Right ventricle myocardium inferior (tissue), 1 donor: Measurements from ENCODE around the gene DGKI. TPM values are rescaled to one million over a fixed set of nuclear protein-coding genes. Genes with fewer than 3 reads are reported as not detected.
"Not testable (repeated sequence)": the region's sequence is repeated elsewhere in the genome, so short reads cannot be mapped to it uniquely, and the experiment has no call there.

Experiments
- ATAC-seq: fragments of 200-7000 bp; cut with Tn5 transposase; one replicate; pipeline ENCODE4 v1.9.1; 2020; ENCODE audit warnings: mild to moderate bottlenecking, moderate library complexity
- DNase-seq: peaks from one replicate; pipeline ENCODE4 v3.0.0; 2021; ENCODE audit errors: missing footprints
- intact Hi-C: fragments of 100-400 bp; cut with DNase I; formaldehyde crosslinking; loops from one replicate; pipeline ENCODE4 v1.11.0; 2022
- total RNA-seq: library from RNA; stranded (reverse); fragmentation: NEBNext Ultra II Directional; extraction: Animal tissue kit (Norgen Biotek cat#: 25700); gene quantifications from one replicate; pipeline ENCODE4 v1.2.1, GENCODE V29; 2021
- donor health status: DM: no; HTN: yes; CAD: no; lungs with severe emphysema.

Gene DGKI
- total RNA-seq, 1 donor from 2014 or later: 1.4 TPM

DNA sequence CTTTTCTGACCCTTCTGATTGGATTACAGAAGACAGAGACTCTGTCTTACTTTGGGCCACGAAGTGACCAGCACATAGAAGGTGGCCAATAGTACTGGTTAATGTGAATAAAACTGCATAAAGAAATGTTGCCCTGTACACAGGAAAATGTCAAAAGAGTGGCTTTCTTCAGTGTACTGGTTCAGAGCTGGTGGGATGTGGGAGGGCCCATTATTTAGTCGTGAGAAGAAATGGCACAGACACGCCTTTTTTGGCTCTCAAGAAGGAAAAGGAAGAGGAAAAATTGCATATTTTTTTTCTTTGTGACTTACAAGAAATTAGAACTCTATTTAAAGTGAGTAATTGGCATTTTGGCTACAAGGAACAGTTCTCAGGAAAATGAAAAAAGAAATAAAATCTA, 129.7 kb downstream of the DGKI start:
- ATAC-seq (no peak), DNase-seq (no peak)
- intact Hi-C loops: no loop called here

DNA sequence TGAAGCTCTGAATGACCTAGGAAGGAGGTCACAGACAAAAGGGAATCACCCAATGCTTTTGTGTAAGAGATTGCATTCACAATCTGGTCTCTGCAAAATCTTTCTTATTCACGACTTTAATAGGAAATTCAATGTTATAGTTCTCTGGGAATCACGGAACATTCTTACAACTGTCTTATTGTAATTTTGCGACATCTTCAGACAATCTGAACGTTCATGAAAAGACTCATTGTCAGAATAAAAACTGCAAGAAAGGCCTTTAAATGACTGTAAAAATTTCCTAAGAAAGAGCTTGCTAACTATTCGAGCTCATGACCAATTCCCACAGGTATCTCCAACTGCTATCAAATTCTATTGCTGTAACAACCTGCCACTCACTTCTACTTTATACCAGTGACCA, 130.7 kb downstream of the DGKI start:
- no peak for DNase-seq
- intact Hi-C loops: no loop called here
- ATAC-seq: no peak

DNA sequence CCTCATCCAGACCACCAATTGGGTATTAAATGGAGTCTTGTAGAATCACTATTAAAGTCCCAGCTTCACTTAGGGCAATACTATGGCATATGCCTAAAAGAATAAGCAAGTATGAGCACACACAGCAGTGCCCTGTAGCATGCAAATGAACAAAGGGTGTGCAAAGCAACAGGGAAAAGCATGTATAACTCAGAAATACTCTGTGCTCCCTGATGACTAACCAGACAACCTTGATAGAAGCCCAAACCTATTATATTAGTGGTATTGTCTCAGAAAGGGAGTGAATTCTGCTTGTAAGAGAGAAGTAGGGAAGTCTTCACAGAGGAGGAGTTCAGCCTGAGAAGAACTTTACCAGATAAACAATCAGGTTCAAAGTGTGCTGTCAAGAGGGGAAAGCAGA, 131.2 kb downstream of the DGKI start:
- DNase-seq: no peak
- intact Hi-C loops: no loop called here
- no peak for ATAC-seq

DNA sequence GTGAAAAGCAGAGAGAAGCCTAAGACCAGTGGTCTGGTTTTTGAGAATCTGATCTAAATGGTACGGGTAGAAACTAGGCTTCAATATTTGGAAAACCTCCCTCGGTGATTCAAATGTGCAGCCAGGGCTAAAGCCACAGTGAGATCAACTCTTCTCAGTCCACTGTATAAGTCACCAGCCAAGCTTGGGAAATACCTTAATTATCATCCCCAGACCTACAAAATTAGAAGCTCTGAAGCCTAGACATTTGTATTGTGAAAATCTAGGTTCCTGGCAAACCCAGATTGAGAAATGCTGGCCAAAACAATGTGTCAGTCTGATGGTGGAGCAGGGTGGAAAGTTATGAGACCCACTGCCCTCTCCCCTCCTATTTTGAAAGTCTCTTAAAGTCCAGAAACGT, 131.7 kb downstream of the DGKI start:
- DNase-seq (no peak), ATAC-seq (no peak)
- intact Hi-C loops: no loop called here

DNA sequence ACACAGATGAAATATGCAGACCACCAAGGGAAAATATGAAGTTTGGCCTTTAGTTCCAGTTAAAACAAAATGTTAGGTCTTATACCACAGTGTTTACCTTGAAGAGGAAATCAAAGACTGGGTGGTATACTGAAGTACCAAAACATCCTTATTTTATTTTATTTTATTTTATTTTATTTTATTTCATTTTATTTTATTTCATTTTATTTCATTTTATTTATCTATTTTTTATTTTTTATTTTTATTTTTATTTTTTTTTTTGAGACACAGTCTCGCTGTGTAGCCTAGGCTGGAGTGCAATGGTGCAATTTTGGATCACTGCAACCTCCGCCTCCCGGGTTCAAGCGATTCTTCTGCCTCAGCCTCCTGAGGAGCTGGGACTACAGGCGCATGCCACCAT, 140.4 kb downstream of the DGKI start:
- DNase-seq, ATAC-seq, intact Hi-C loops: not testable (repeated sequence)

DNA sequence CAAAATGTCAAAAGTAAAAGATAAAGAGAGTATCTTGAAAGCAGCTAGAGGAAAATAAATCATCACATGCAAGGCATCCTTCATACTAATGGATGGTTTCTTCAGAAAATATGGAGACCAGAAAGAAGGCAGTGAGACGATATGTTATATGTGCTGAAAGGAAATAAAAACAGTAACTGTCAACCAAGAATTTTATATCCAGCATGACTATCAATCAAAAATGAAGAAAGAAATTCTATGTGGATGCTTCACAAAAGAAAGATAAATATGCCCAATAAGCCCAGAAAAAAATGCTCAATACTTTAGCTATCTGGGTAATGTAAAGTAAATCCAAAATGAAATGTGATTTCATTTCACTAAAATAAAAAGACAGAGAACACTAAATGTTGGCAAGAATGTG, 142.1 kb downstream of the DGKI start:
- DNase-seq (no peak), ATAC-seq (no peak)
- intact Hi-C loops: no loop called here

DNA sequence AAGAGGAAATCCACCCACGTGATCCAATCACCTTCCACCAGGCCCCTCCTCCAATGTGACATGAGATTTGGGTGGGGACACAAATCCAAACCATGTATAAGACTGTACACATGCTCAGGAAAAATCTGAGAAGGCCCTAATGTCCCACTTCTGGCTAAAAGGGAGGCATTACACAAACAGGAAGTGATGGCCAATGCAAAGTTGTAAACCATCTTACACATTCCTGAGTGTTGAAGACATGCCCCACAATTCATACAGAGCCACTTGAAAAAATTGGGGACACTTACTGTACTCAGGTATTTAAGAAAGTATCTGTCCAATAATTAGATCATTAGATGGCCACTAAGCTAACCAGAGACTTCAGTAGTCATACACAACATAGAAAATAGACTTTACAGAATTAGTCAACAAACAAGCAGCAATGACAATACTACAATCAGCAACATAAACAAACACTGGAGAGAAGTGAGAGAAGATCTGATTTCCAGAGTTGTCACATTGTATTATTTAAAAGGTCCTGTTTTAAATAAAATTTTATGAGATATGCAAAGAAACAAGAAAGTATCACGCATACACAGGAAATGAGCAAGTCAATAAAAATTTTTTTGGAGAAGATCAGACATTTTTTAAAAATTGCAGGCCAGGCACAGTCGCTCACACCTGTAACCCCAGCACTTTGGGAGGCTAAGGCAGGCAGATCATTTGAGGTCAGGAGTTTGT, 143.3 kb downstream of the DGKI start:
- intact Hi-C loops: no loop called here
- no peak for DNase-seq

DNA sequence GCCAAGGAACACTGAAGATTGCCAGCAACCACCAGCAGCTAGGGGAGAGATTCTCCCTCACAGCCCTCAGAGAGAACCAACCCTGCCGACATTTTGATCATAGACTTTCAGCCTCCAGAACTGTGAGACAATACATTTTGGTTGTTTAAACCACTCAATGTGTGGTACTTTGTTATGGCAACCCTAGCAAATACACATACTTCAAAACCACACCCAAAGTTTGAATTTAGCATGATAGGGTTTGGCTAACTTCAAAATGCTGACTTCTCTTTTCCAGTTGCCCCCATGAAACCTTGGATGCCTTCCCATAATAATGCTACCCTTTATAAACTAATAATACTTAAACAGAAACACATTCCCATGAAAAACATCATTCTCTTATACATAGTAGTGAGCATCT, 149.8 kb downstream of the DGKI start:
- DNase-seq: no peak
- ATAC-seq: no peak
- intact Hi-C loops: no loop called here

More for the DNA sequence above, 143.3 kb downstream of the DGKI start:
- no peak for ATAC-seq

DNA sequence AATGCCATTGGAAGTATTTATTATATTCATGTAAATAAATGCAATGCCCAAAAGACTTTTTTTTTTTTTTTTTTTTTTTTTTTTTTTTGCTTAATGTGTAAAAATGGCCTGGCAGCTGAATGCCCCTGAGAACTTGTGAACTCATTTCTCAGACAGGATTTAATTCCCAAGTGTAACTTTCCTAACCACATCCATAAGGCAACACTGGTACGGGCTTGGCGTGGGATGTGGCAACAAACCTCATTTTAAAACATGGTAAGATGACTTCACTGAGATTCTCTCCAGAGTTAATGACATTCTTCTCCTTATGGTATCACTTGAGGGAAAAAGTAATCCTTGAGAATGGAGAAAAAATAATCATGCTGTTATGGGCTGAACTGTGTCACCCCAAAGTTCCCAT, 150.4 kb downstream of the DGKI start:
- ATAC-seq (no peak), DNase-seq (no peak)
- intact Hi-C loops: no loop called here

DNA sequence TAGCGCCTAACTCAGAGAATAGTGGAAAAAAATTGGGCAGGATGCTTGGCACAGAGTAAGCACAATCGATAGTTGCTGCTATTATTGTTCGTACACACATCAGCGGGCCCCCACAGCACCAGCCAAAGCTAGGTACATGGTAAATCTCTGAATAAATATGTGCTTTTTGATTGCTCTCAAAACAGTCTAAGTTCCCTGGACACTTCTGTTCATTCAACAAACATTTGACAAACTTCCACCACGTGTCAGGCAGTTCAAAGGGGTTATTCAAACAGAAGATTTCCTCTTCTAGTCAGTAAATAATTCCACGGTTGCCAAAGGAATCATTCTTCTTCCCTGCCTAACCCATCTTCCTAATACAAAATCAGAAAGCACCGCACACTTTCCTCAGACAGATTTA, 150.8 kb downstream of the DGKI start:
- ATAC-seq (no peak), DNase-seq (no peak)
- intact Hi-C loops: no loop called here

DNA sequence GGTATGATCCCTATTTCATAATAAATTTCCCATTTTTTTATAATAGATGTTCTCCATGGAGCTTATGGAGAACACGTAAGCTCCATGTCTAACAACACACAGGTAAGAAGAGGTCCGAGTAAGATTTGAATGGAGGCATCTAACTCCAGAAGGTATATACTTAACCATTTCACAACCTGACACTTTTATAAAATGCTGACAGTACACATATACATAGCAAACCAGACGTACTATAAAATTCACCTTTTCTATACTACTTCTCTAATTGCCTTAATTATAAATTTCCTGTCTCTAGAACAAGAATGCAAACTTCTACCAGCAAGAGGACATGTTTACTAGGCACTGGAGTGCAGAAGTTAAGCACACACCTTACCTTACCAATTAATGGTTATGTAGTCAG, 151.3 kb downstream of the DGKI start:
- intact Hi-C loops: no loop called here
- ATAC-seq: no peak

DNA sequence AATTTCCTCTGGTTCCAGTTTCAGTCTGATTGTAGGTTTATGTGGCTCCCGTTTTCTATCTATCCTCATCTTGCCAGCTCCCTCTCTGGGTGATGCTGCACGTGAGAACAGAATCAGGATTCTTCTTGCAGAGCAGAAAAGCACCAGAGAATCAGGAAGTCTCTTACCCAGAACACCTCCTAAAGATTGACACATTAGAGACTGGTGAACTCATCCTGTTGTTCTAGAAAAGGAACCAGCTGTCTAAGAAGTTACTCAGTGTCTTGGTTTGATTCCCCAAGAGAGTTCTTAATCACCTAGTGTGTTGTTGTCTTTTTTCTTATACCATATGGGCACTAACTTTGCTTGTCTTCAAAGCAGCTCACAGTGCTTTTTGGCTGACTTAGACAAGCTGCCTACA, 152.4 kb downstream of the DGKI start:
- no peak for DNase-seq
- ATAC-seq: no peak
- intact Hi-C loops: no loop called here

More for the DNA sequence above, 151.3 kb downstream of the DGKI start:
- no peak for DNase-seq

DNA sequence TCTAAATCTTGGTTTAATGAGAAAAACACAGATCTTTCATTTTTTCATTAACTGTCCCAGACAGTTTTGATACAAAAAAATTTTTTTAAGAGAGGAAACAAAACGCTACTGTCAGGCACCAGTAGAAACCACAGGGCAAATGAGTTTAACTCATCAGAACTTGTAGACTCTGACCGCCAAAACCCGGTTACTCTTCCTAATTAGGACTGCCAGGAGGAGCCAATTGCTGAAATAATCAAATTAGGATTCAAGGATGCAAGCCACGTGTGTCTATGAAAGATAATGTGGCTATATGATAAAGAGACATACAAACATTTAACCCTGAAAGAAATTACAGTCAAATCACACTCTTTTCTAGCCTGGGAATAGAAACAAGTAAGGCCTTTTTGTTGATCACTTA, 154.4 kb downstream of the DGKI start:
- ATAC-seq (no peak), DNase-seq (no peak)
- intact Hi-C loops: no loop called here

DNA sequence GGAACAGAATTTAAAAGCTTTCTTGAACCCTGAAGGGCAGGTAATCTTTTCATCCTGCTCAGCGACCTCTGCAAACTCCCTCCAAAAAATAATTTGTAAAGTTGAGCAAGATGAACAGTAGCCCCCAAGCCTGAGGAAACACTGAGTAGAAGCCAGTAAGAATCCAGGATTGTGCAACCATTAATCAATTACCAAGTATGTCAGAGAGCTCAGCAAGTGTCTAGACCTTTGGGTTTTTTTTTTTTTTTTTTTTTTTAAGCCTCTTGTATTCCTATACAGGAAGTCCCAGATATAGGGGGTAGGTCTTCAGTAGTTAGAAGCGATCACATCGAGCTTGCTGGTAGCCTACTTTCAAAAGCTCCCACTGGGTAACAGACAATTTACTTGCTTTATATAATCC, 155.2 kb downstream of the DGKI start:
- ATAC-seq (no peak), DNase-seq (no peak)
- intact Hi-C loops: no loop called here

DNA sequence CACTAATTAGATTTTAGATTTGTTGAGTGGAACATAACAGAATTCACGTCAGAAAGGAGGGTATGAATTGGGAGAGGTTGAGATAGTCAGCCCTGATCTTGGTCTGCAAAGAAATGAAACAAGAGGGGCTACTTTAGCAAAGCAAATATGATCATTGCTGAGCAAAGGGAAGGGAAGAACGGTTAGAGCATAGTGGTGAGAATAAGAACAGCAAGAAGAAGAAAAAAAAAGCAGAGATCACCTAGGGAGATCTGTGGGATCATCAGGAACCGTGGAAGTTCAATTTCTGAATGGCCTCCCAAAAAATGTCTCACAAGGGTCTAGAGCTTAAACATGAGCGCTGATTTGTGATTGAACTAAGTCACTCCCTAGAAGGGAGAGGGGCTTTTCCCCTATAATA, 156.1 kb downstream of the DGKI start:
- DNase-seq (no peak), ATAC-seq (no peak)
- intact Hi-C loops: no loop called here

DNA sequence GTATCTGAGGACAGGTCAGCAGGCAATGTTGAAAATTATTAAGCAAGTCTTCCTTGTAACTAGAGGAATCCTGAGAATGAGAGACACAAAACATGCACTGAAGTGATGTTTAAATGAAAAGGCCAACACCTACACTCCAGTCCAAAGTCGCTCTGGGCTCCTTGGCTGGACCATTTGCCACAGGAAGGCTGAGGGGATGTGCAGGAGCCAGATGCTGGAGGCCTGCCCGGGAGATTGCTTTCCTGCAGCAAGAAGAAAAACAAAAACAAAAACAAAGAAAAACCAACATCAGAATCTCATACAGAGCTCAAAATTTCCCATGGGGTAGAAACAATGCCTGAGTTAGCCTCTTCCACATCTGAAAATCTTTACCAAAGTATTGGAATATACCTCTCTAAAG, 157.0 kb downstream of the DGKI start:
- no peak for ATAC-seq
- intact Hi-C loops: no loop called here
- no peak for DNase-seq

DNA sequence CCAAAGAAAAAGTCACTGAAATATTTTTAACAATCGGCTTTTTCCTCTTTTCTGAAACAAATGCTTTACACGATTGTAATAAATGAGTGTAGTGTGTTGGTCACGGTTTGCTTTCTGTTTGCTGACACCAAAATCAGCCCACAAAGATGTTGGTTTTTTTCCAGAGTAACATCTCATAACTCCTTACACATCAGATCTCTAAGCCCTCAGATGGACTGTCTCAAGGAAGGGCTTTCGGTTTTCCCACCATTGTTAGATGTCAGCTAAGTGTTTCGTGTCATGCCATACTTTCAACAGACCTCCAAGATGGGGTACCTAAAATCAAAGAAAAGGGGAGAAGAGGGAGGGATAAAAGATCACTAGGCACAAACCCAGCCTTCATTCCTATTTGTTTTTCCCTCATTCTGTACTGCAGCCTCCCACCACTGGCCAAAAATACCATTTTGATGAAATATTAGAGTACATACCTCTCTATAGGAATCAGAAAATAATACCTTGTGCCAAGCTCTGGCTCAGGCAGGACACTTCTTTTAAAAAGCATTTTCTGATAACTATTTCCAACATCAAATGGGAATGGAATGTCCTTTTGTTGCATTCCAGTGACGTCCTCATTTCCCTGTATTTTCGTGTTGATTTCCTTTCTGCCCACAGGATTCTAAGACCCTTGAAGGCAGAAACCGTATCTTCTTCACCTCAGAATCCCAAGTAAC, 159.1 kb downstream of the DGKI start:
- DNase-seq (no peak), ATAC-seq (no peak)
- intact Hi-C loops: no loop called here

DNA sequence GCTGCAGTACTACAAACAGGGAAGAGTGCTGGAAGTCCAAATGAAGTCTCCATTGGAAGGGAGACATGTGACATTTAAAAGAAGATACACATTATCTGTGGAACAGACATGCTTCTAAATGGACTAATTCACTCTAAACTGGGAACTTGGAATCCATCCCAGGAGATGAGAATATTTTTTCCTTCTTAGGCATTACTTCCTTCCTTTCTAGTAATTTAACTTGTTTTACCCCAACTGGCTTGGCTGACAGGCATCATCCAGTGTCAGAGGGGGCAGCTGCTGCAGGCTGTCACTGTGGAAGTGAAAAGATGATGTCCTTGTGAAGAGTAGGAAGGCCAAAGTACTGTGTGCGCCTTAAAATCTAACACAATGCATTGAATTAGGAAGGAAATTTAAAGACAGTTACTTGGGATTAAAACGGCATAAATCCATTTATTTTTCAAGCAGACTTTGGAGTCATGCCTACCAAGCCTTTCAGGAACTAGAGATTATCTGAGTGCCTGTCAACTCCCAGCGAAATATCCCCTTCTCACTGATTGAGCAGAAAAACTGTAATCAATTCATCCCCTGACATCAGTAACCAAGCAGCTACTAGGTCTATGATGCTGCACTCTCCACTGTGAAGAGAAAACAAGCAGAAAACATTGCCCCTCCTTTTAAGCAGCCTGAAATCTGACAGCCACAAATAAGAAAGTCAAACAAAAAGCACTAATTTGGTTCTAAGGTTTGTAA, 161.2 kb downstream of the DGKI start:
- ATAC-seq (no peak), DNase-seq (no peak)
- intact Hi-C loops: no loop called here

DNA sequence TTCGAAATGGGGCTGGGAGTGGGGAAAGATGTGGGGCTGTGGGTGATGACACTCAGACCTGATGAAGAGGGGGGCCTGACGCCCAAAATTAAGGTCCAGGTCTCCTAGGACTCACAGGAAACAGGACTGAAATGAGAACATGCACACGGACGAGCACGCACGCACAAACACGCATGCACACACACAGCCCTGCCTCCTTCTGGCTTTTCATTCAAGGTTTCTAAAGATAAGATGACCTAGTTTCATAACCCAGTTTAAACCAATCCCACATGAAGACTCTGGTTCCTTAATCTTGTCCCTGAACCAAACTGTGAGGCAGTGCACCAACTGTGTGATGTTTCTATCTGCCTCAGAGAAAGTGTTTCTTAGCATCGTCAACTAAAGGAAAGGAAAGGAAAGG, 162.0 kb downstream of the DGKI start:
- intact Hi-C loops: no loop called here
- peak; percentile 87 for ATAC-seq

DNA sequence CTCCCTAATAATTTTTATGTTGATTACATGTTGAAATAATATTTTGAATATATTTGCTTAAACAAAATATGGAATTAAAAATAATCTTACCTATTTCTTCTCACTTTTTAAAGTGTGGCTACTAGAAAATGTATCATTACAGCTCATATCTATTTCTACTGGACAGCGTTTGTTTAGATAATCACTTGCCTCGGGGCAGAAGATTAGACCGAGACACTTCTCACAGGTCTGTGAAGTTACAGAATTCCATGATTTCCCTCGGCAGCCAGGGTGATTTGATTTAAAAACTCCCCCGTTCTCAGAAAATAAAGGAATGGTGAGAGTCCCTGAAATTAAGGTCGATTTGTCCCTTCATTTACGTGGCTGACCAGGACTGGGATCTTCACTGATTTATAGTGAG, 162.5 kb downstream of the DGKI start:
- ATAC-seq: no peak
- intact Hi-C loops: no loop called here

More for the DNA sequence above, 162.0 kb downstream of the DGKI start:
- no peak for DNase-seq

More for the DNA sequence above, 162.5 kb downstream of the DGKI start:
- DNase-seq: no peak
